ENCODE data around the gene SDF2. TPM values are rescaled to one million over a fixed set of nuclear protein-coding genes. Genes with fewer than 3 reads are reported as not detected.

The SDF2 gene
- polyA plus RNA-seq, 2 donors, result 20.7 to 40.6 TPM

DNA sequence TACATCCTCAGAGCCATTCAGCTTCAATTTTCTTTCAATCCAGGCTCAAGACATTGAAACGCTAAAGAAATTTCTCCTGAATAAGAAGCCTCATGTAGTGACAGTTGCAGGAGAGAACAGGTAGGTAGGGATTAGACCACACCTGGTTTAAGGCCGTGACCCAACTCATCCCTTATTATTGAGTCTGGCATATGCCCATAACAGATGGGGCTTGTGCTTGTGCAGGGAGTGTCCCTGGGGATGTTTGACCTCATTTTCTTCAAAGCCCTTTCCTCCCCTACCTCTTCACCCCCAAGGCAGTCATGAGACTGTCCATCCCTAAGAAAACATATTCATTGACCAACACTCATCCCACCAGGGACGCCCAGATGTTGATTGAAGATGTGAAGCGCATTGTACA, 24.6 kb upstream of the SDF2 start:
- 76 to 80% methylated on average over 4 of the region's 4 CpGs for WGBS, 2 donors
- no peak overlapping the region for H3K4me3 ChIP-seq (ENCODE audit: low read depth in 1 of 2, low read length in 2 of 2)
- H3K27ac ChIP-seq (ENCODE audit: low read depth in 2 of 2, low read length in 1 of 2), result no peak overlapping the region

DNA sequence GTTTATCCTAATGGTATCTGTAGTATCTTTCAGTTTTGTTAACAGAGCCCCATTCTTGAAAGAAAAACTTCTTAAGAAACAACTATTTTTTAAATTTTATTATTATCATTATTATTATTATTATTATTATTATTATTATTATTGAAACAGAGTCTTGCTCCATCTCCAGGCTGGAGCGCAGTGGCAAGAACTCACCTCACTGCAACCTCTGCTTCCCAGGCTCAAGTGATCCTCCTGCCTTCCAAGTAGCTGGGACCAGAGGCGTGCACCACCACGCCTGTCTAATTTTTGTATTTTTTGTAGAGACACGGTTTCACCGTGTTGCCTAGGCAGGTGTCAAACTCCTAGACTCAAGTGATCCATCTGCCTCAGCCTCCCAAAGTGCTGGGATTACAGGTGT, 23.7 kb upstream of the SDF2 start:
- H3K4me1 ChIP-seq (ENCODE audit: control insufficient read depth in 2 of 2, insufficient read depth in 2 of 2, low read length in 1 of 2), result peaks cover 2% of the 10 kb centered on the region in 2 donors
- no peaks in the 10 kb centered on the region for H3K27me3 ChIP-seq (ENCODE audit: control insufficient read depth in 1 of 2, insufficient read depth in 2 of 2, low read length in 2 of 2)
- H3K27ac ChIP-seq (ENCODE audit: low read depth in 2 of 2, low read length in 1 of 2), result no peak overlapping the region
- H3K9me3 ChIP-seq (ENCODE audit: control insufficient read depth in 2 of 2, insufficient read depth in 1 of 2, low read depth in 1 of 2, low read length in 1 of 2), result no peaks in the 10 kb centered on the region
- 87 to 94% methylated on average over 5 of the region's 5 CpGs for WGBS, 2 donors
- H3K4me3 ChIP-seq (ENCODE audit: low read depth in 1 of 2, low read length in 2 of 2), result no peak overlapping the region
- peaks cover 55 to 57% of the 10 kb centered on the region in 2 donors for H3K36me3 ChIP-seq (ENCODE audit: control insufficient read depth in 2 of 2, insufficient read depth in 2 of 2, low read length in 1 of 2)

More for the DNA sequence above, 24.6 kb upstream of the SDF2 start:
- H3K9me3 ChIP-seq (ENCODE audit: control insufficient read depth in 2 of 2, insufficient read depth in 1 of 2, low read depth in 1 of 2, low read length in 1 of 2), result no peaks in the 10 kb centered on the region
- peaks cover 57 to 59% of the 10 kb centered on the region in 2 donors for H3K36me3 ChIP-seq (ENCODE audit: control insufficient read depth in 2 of 2, insufficient read depth in 2 of 2, low read length in 1 of 2)
- peaks cover 2% of the 10 kb centered on the region in 2 donors for H3K4me1 ChIP-seq (ENCODE audit: control insufficient read depth in 2 of 2, insufficient read depth in 2 of 2, low read length in 1 of 2)
- no peaks in the 10 kb centered on the region for H3K27me3 ChIP-seq (ENCODE audit: control insufficient read depth in 1 of 2, insufficient read depth in 2 of 2, low read length in 2 of 2)

DNA sequence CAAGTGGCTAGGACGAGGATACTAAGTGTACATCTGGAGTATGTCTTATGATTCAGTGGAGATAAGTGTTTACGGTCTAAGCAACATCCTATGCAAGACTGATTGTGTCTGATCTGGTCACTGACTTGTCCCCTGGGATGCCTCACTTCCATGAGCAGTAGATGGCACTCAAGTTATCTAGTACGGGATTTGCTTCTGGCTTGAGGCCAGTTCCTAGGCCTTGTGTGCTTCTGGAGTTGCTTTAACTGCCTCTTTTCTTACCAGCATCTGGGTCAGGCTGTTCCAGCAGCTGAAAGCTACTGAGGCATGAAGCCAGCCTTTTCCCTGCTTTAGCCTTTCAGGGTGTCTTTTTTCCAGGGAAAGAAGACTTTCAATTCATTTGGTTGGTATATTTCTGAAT, 23.3 kb upstream of the SDF2 start:
- Histone ChIP-seq H3K36me3 (ENCODE audit: control insufficient read depth in 2 of 2, insufficient read depth in 2 of 2, low read length in 1 of 2) (peaks cover 54 to 55% of the 10 kb centered on the region in 2 donors), H3K27me3 (ENCODE audit: control insufficient read depth in 1 of 2, insufficient read depth in 2 of 2, low read length in 2 of 2) (no peaks in the 10 kb centered on the region), H3K9me3 (ENCODE audit: control insufficient read depth in 2 of 2, insufficient read depth in 1 of 2, low read depth in 1 of 2, low read length in 1 of 2) (no peaks in the 10 kb centered on the region), H3K4me1 (ENCODE audit: control insufficient read depth in 2 of 2, insufficient read depth in 2 of 2, low read length in 1 of 2) (peaks cover 2% of the 10 kb centered on the region in 2 donors), H3K27ac (ENCODE audit: low read depth in 2 of 2, low read length in 1 of 2) (no peak overlapping the region), H3K4me3 (ENCODE audit: low read depth in 1 of 2, low read length in 2 of 2) (no peak overlapping the region)
- WGBS, 2 donors, result 51 to 55% methylated on average over 3 of the region's 3 CpGs

DNA sequence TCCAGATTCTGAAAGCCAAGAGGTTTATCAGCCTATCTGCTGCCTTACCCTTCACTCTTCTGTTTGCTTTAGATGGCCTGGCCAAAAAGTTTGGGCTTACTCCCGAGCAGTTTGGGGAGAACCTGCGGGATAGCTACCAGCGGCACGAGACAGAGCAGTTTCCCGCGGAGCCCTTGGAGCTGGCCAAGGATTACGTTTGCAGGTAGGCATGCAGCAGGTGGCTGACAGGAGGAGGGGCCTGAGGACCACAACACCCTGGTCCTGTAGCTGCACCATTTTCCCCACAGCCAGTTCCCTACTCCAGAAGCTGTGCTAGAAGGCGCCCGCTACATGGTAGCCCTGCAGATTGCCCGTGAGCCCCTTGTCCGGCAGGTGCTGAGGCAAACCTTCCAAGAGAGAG, 20.9 kb upstream of the SDF2 start:
- WGBS, 2 donors, result 87 to 89% methylated on average over 11 of the region's 11 CpGs
- Histone ChIP-seq H3K9me3 (ENCODE audit: control insufficient read depth in 2 of 2, insufficient read depth in 1 of 2, low read depth in 1 of 2, low read length in 1 of 2) (no peaks in the 10 kb centered on the region), H3K4me1 (ENCODE audit: control insufficient read depth in 2 of 2, insufficient read depth in 2 of 2, low read length in 1 of 2) (peaks cover 2% of the 10 kb centered on the region in 2 donors), H3K4me3 (ENCODE audit: low read depth in 1 of 2, low read length in 2 of 2) (no peak overlapping the region), H3K36me3 (ENCODE audit: control insufficient read depth in 2 of 2, insufficient read depth in 2 of 2, low read length in 1 of 2) (peaks cover 45 to 56% of the 10 kb centered on the region in 2 donors), H3K27me3 (ENCODE audit: control insufficient read depth in 1 of 2, insufficient read depth in 2 of 2, low read length in 2 of 2) (no peaks in the 10 kb centered on the region), H3K27ac (ENCODE audit: low read depth in 2 of 2, low read length in 1 of 2) (no peak overlapping the region)

DNA sequence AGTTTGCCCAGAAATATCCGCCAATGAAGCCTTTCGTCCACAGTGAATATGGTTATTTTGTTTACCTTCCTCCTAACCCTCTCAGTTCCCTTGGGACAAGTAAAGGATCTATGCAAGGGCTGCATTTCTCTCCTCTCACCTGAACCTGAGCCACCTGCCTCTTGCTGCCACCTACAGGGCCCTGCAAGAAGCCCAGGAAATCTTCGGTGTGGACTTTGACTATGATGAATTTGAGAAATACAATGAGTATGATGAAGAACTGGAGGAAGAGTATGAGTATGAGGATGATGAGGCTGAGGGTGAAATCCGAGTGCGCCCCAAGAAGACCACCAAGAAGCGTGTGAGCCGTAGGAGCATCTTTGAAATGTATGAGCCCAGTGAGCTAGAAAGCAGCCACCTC, 14.3 kb upstream of the SDF2 start:
- peaks cover 27 to 48% of the 10 kb centered on the region in 2 donors for H3K36me3 ChIP-seq (ENCODE audit: control insufficient read depth in 2 of 2, insufficient read depth in 2 of 2, low read length in 1 of 2)

DNA sequence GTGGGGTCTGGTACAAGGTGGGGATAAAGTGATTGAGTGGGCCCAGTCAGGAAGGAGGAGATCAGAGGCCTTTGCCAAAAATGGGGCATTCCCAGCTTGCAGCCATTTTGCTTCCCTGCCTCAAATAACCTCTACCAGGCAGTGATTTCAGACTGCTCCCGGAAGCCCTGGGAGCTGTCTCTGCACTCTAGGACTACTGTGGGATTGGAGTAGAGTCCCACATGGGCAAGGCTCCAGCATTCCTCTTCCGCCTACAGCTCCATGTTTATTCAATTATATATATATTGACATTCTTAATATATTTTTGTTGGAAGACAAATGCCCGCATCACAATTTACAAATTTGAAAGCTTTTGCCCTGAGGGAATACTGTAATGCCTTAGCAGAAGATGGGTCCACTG, 13.8 kb upstream of the SDF2 start:
- Histone ChIP-seq H3K27ac (ENCODE audit: low read depth in 2 of 2, low read length in 1 of 2) (no peak overlapping the region), H3K27me3 (ENCODE audit: control insufficient read depth in 1 of 2, insufficient read depth in 2 of 2, low read length in 2 of 2) (no peaks in the 10 kb centered on the region)
- 81 to 86% methylated on average over 3 of the region's 3 CpGs for WGBS, 2 donors

More for the DNA sequence above, 14.3 kb upstream of the SDF2 start:
- WGBS, 2 donors, result 84 to 85% methylated on average over 7 of the region's 7 CpGs
- Histone ChIP-seq H3K9me3 (ENCODE audit: control insufficient read depth in 2 of 2, insufficient read depth in 1 of 2, low read depth in 1 of 2, low read length in 1 of 2) (no peaks in the 10 kb centered on the region), H3K27ac (ENCODE audit: low read depth in 2 of 2, low read length in 1 of 2) (no peak overlapping the region), H3K4me1 (ENCODE audit: control insufficient read depth in 2 of 2, insufficient read depth in 2 of 2, low read length in 1 of 2) (no peaks in the 10 kb centered on the region), H3K27me3 (ENCODE audit: control insufficient read depth in 1 of 2, insufficient read depth in 2 of 2, low read length in 2 of 2) (no peaks in the 10 kb centered on the region), H3K4me3 (ENCODE audit: low read depth in 1 of 2, low read length in 2 of 2) (no peak overlapping the region)

DNA sequence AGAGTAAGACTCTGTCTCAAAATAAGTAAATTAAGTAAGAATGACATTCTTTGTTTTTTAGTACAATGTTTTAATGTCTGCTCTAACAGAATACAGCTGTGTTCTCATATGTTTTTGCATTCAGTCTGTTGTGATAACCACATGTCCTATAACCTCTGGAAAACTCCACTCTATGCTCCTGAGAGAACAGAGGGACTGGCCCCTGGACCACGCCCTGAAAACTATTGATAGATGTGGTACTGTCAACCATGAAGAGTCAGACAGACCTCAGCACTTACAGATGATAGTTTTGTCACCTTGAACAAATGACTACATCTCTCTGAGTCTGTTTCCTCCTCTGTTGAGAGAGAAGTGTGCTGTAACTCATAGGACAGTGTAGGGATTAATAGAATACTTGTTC, 8.2 kb upstream of the SDF2 start:
- Histone ChIP-seq H3K36me3 (ENCODE audit: control insufficient read depth in 2 of 2, insufficient read depth in 2 of 2, low read length in 1 of 2) (peaks cover 14 to 15% of the 10 kb centered on the region in 2 donors), H3K9me3 (ENCODE audit: control insufficient read depth in 2 of 2, insufficient read depth in 1 of 2, low read depth in 1 of 2, low read length in 1 of 2) (no peaks in the 10 kb centered on the region), H3K4me3 (ENCODE audit: low read depth in 1 of 2, low read length in 2 of 2) (no peak overlapping the region), H3K27me3 (ENCODE audit: control insufficient read depth in 1 of 2, insufficient read depth in 2 of 2, low read length in 2 of 2) (no peaks in the 10 kb centered on the region), H3K4me1 (ENCODE audit: control insufficient read depth in 2 of 2, insufficient read depth in 2 of 2, low read length in 1 of 2) (no peaks in the 10 kb centered on the region), H3K27ac (ENCODE audit: low read depth in 2 of 2, low read length in 1 of 2) (no peak overlapping the region)
- WGBS, 2 donors, result 95 to 100% methylated on average over 1 of the region's 1 CpG

More for the DNA sequence above, 13.8 kb upstream of the SDF2 start:
- Histone ChIP-seq H3K36me3 (ENCODE audit: control insufficient read depth in 2 of 2, insufficient read depth in 2 of 2, low read length in 1 of 2) (peaks cover 27 to 47% of the 10 kb centered on the region in 2 donors), H3K9me3 (ENCODE audit: control insufficient read depth in 2 of 2, insufficient read depth in 1 of 2, low read depth in 1 of 2, low read length in 1 of 2) (no peaks in the 10 kb centered on the region), H3K4me1 (ENCODE audit: control insufficient read depth in 2 of 2, insufficient read depth in 2 of 2, low read length in 1 of 2) (no peaks in the 10 kb centered on the region), H3K4me3 (ENCODE audit: low read depth in 1 of 2, low read length in 2 of 2) (no peak overlapping the region)

DNA sequence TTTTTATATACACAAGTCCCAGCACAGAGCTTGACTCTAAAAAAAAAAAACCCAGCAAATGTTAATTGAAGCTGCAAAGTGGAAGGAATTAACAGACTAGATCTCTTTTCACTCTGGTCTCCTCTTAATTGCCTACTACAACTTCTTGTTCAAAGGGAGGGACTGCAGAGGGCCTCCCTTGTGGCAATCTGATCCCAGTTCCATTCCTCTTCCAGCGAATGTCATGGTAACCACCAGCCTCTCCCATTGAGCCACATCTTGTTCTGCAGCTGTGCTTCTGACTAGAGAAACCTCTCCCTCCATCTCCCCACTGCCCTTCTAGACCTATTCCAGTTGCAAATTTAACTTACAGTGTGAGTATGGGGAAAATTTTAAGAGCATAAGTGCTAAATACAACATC, 6.2 kb upstream of the SDF2 start:
- WGBS, 2 donors, result 80 to 90% methylated on average over 1 of the region's 1 CpG
- Histone ChIP-seq H3K27ac (ENCODE audit: low read depth in 2 of 2, low read length in 1 of 2) (no peak overlapping the region), H3K9me3 (ENCODE audit: control insufficient read depth in 2 of 2, insufficient read depth in 1 of 2, low read depth in 1 of 2, low read length in 1 of 2) (no peaks in the 10 kb centered on the region), H3K36me3 (ENCODE audit: control insufficient read depth in 2 of 2, insufficient read depth in 2 of 2, low read length in 1 of 2) (peaks cover 0 to 5% of the 10 kb centered on the region in 2 donors), H3K4me1 (ENCODE audit: control insufficient read depth in 2 of 2, insufficient read depth in 2 of 2, low read length in 1 of 2) (no peaks in the 10 kb centered on the region), H3K4me3 (ENCODE audit: low read depth in 1 of 2, low read length in 2 of 2) (no peak overlapping the region), H3K27me3 (ENCODE audit: control insufficient read depth in 1 of 2, insufficient read depth in 2 of 2, low read length in 2 of 2) (no peaks in the 10 kb centered on the region)

DNA sequence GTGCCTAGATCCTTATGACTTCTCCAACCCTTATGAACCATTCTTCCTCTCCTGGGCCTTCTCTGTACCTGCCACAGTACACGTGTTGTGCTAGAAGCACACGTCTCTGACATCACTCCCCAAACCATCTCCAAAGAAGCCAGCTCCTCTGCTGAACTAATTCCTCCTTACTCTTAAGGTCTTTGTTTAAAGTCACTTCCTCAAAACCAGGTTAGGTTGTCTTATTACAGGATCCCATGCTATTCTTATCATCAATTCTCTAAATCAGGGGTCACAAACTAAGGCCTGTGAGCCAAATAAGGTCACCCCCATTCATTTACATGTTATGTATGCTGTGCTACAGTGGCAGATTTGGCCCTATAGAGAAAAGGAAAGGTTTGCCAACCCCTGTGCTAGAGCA, 4.3 kb upstream of the SDF2 start:
- Histone ChIP-seq H3K36me3 (ENCODE audit: control insufficient read depth in 2 of 2, insufficient read depth in 2 of 2, low read length in 1 of 2) (peaks cover 0 to 2% of the 10 kb centered on the region in 2 donors), H3K9me3 (ENCODE audit: control insufficient read depth in 2 of 2, insufficient read depth in 1 of 2, low read depth in 1 of 2, low read length in 1 of 2) (no peaks in the 10 kb centered on the region), H3K4me1 (ENCODE audit: control insufficient read depth in 2 of 2, insufficient read depth in 2 of 2, low read length in 1 of 2) (no peaks in the 10 kb centered on the region), H3K4me3 (ENCODE audit: low read depth in 1 of 2, low read length in 2 of 2) (no peak overlapping the region), H3K27ac (ENCODE audit: low read depth in 2 of 2, low read length in 1 of 2) (no peak overlapping the region), H3K27me3 (ENCODE audit: control insufficient read depth in 1 of 2, insufficient read depth in 2 of 2, low read length in 2 of 2) (no peaks in the 10 kb centered on the region)
- 74 to 79% methylated on average over 2 of the region's 2 CpGs for WGBS, 2 donors

DNA sequence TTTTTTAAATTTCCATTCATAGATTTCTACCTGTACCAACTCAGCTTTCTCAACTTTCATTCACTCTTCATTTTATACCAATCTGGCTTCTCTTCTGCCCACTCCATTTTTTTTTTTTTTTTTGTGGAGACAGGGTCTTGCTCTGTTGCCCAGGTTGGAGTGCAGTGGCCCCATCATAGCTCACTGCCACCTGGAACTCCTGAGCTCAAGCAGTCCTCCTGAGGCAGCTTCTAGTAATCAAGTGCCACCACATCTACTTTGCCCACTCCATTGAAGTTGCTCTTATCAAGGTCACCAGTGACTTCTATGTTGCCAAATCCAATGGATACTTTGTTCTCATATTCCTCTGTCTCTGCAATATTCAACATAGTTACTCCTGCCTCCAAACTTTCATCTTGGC, 2.0 kb upstream of the SDF2 start:
- Histone ChIP-seq H3K36me3 (ENCODE audit: control insufficient read depth in 2 of 2, insufficient read depth in 2 of 2, low read length in 1 of 2) (peaks cover 2 to 3% of the 10 kb centered on the region in 2 donors), H3K9me3 (ENCODE audit: control insufficient read depth in 2 of 2, insufficient read depth in 1 of 2, low read depth in 1 of 2, low read length in 1 of 2) (no peaks in the 10 kb centered on the region), H3K27me3 (ENCODE audit: control insufficient read depth in 1 of 2, insufficient read depth in 2 of 2, low read length in 2 of 2) (no peaks in the 10 kb centered on the region), H3K4me3 (ENCODE audit: low read depth in 1 of 2, low read length in 2 of 2) (no peak overlapping the region), H3K27ac (ENCODE audit: low read depth in 2 of 2, low read length in 1 of 2) (no peak overlapping the region), H3K4me1 (ENCODE audit: control insufficient read depth in 2 of 2, insufficient read depth in 2 of 2, low read length in 1 of 2) (no peaks in the 10 kb centered on the region)
